Adrenal gland (tissue), 19 donors: ENCODE results near the gene ETDA. TPM values are rescaled to one million over a fixed set of nuclear protein-coding genes. Genes with fewer than 3 reads are reported as not detected.
"Not testable (repeated sequence)": the region's sequence is repeated elsewhere in the genome, so short reads cannot be mapped to it uniquely, and the experiment has no call there.

ENCODE experiments used
- DNase-seq, 7 donors: peaks; one replicate each; pipeline ENCODE4 v3.0.0-alpha.2; 2019 to 2020
- H3K27ac ChIP-seq, 5 donors: fragments of 200-600 bp; sonication (generic) in 4 of 5; 1 replicate in 3 of 5; 2 replicates in 2 of 5; pipeline versions ENCODE4 v1.5.1 to v1.8.0; 2016 to 2020; ENCODE audit warnings: mild to moderate bottlenecking in 1 of 5
- H3K27me3 ChIP-seq: fragments of 200-600 bp; 2 replicates; pipeline ENCODE4 v1.8.0; 2021
- H3K36me3 ChIP-seq, 2 donors: fragments of 200-600 bp; replicated peaks in 1 of 2; 1 replicate in 1 of 2; 2 replicates in 1 of 2; pipeline versions ENCODE4 v1.5.1 to v1.8.0; 2018 to 2022
- H3K4me1 ChIP-seq, 2 donors: fragments of 200-600 bp; replicated peaks in 1 of 2; 1 replicate in 1 of 2; 2 replicates in 1 of 2; pipeline versions ENCODE4 v1.5.1 to v1.8.0; 2018 to 2021
- H3K4me3 ChIP-seq, 4 donors: fragments of 200-600 bp; sonication (generic) in 3 of 4; one replicate each; pipeline ENCODE4 v1.5.1; 2016 to 2018
- H3K9me3 ChIP-seq, 3 donors: fragments of 200-600 bp; sonication (generic) in 1 of 3; replicated peaks in 1 of 3; 1 replicate in 2 of 3; 2 replicates in 1 of 3; pipeline versions ENCODE4 v1.5.1 to v1.8.0; 2016 to 2021
- CTCF ChIP-seq, 6 experiments: fragments of 450-650 bp in 4 of 6; fragments of 200-600 bp in 2 of 6; sonication (generic) in 1 of 6; IDR thresholded peaks; 1 replicate in 5 of 6; 2 replicates in 1 of 6; pipeline versions ENCODE4 v1.5.1 to v1.8.0; 2016 to 2021; ENCODE audit warnings: antibody characterized with exemption in 6 of 6, mild to moderate bottlenecking in 2 of 6, moderate library complexity in 1 of 6
- POLR2A ChIP-seq, 2 donors: fragments of 450-650 bp; IDR thresholded peaks; one replicate each; pipeline ENCODE4 v1.6.1; 2017; ENCODE audit warnings: antibody characterized with exemption in 2 of 2, mild to moderate bottlenecking in 2 of 2, moderate library complexity in 1 of 2
- WGBS, 4 donors: extraction: QIAGEN DNeasy Blood & Tissue Kit in 2 of 4; methylation state at CpG; one replicate each; pipeline versions ENCODE4 v1.1.5 to v1.1.7; 2013 to 2017; 5-methylcytosine and 5-hydroxymethylcytosine counted together
- intact Hi-C, 2 donors: fragments of 100-400 bp; cut with DNase I; formaldehyde crosslinking; loops; one replicate each; pipeline versions ENCODE4 v1.14.1 to v1.15.0; 2022 to 2023
- long read RNA-seq, 10 donors: library from polyadenylated mRNA in 3 of 10; unstranded in 2 of 10; stranded (forward) in 1 of 10; transcript quantifications; one replicate each; pipeline ENCODE4 v2.0.0 and lab custom pipeline, GENCODE V29; 2021 to 2026
- polyA plus RNA-seq, 3 donors: library from polyadenylated mRNA; stranded (reverse); fragments of 200-250 nt in 2 of 3; fragments of 350-450 nt in 1 of 3; fragmentation: Illumina TruSeq in 1 of 3; extraction: RNeasy Lipid Tissue Mini Kit (QIAGEN cat#74804) in 1 of 3; gene quantifications; one replicate each; pipeline ENCODE4 v1.2.3, GENCODE V29; 2013 to 2014
- total RNA-seq, 9 donors: library from RNA; depleted of rRNA in 4 of 9; stranded (reverse); fragments of >200 nt in 4 of 9; fragments of 120-200 nt in 1 of 9; fragmentation: NEBNext Ultra II Directional in 1 of 9; extraction: Animal tissue kit (Norgen Biotek cat#: 25700) in 1 of 9; gene quantifications; one replicate each; pipeline versions ENCODE4 v1.1.0 to v1.2.4, GENCODE V29; 2013 to 2023
- donor health status: healthy with polysubstance abuse.
- donor health status: Bipolar disorder and iron deficiency.
- donor health status: DM: yes; HTN: yes; CAD: no.
- donor health status: DM: no; HTN: no; CAD: no.
- donor health status: DM: no; HTN: no; CAD: no.
- donor health status: DM: yes; HTN: yes; CAD: no.

The ETDA gene
- total RNA-seq: not detected
- polyA plus RNA-seq: not detected
- long read RNA-seq, donor 1: 0 reads
- long read RNA-seq, donor 2: 0 reads
- long read RNA-seq, donor 3: 0 reads
- long read RNA-seq, donor 4: 0 reads
- long read RNA-seq, donor 5: 0 reads
- long read RNA-seq, donor 6: 0 reads
- long read RNA-seq, donor 7: 0 reads
- long read RNA-seq, donor 8: 0 reads
- long read RNA-seq, donor 9: 0 reads
- long read RNA-seq, donor 10: 0 reads

GRCh38 chrX:135252011-135252518 is at the start of gene ETDA:
ETDA (plus strand) TSS chrX:135252061; CDS start chrX:135253277, 1,216 bp downstream.
- H3K4me3 ChIP-seq, DNase-seq, intact Hi-C loops, H3K36me3 ChIP-seq, H3K27me3 ChIP-seq, H3K9me3 ChIP-seq, H3K4me1 ChIP-seq, H3K27ac ChIP-seq: not testable (repeated sequence)
- no CpG with 5 or more reads among the region's 1 CpG for WGBS, 4 donors

GRCh38 chrX:135206427-135206826 is 45.4 kb upstream of the ETDA start:
- H3K27ac ChIP-seq, H3K4me1 ChIP-seq, H3K27me3 ChIP-seq, H3K36me3 ChIP-seq, H3K4me3 ChIP-seq, H3K9me3 ChIP-seq, intact Hi-C loops: not testable (repeated sequence)
- peak; percentile 24 to 70 (median 62) for DNase-seq
- TF ChIP-seq CTCF (IDR thresholded peaks at IDR 0.05): peak; percentile 28 to 65 (median 43)
- 20 to 71% (median 39%) methylated on average over 1 to 11 of the region's 11 CpGs for WGBS, 4 donors

- H3K27me3 ChIP-seq: no peaks in the 10 kb centered on the region
- no peak for DNase-seq
- no peaks in the 10 kb centered on the region for H3K4me1 ChIP-seq
- no peaks in the 10 kb centered on the region for H3K9me3 ChIP-seq
- no peak overlapping the region for H3K27ac ChIP-seq
- intact Hi-C loops: no loop called here
- no peaks in the 10 kb centered on the region for H3K36me3 ChIP-seq
- WGBS, 4 donors: 81 to 92% (median 89%) methylated on average over 7 to 8 of the region's 8 CpGs
- no peak overlapping the region for H3K4me3 ChIP-seq
- TF ChIP-seq CTCF (IDR thresholded peaks at IDR 0.05) (no peak), POLR2A (IDR thresholded peaks at IDR 0.05) (no peak)
Observed at GRCh38 chrX:135213200-135213844, 38.5 kb upstream of the ETDA start.

GRCh38 chrX:135245989-135246388 is 5.9 kb upstream of the ETDA start:
- H3K9me3 ChIP-seq, H3K4me1 ChIP-seq, intact Hi-C loops, H3K27ac ChIP-seq, DNase-seq, H3K4me3 ChIP-seq, H3K27me3 ChIP-seq, H3K36me3 ChIP-seq: not testable (repeated sequence)
- WGBS, 4 donors: no CpG with 5 or more reads among the region's 6 CpGs

- H3K36me3 ChIP-seq, H3K27ac ChIP-seq, H3K27me3 ChIP-seq, H3K4me3 ChIP-seq, DNase-seq, H3K9me3 ChIP-seq, H3K4me1 ChIP-seq, intact Hi-C loops: not testable (repeated sequence)
- WGBS, 4 donors: 68 to 95% (median 88%) methylated on average over 3 to 6 of the region's 8 CpGs
Observed at GRCh38 chrX:135256087-135256684, 4.3 kb downstream of the ETDA start.
